ENCODE results near the gene KDM6A. TPM values are rescaled to one million over a fixed set of nuclear protein-coding genes. Genes with fewer than 3 reads are reported as not detected.
"Not testable (repeated sequence)": the region's sequence is repeated elsewhere in the genome, so short reads cannot be mapped to it uniquely, and the experiment has no call there.

The KDM6A gene
- total and polyA plus RNA-seq, 11 donors, result 4.4 to 27.8 (median 13.9) TPM

DNA sequence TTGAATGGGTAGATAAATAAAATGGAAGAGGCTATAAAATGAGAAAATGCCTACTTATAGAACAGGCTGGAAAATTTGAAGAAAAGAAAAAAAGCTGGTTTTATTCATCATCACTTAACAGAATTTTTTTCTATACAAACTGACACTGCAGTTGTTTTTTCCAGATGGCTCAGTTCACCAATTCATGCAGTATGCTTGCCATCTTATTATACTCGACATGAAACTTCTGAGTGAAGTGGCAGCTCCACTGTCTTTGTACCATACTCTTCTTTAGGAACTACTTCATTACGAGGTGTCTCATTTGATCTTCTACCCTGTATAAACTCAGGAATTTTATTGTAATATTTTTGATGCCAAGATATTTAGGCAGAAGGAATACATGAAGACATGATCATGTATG is 153.0 kb downstream of the KDM6A start:
- Histone ChIP-seq H3K36me3 (peaks cover 0 to 3% (median 0%) of the 10 kb centered on the region in 9 donors), H3K9me3 (no peaks in the 10 kb centered on the region), H3K4me3 (no peak overlapping the region), H3K4me1 (peaks cover 0 to 20% (median under 1%) of the 10 kb centered on the region in 12 donors), H3K27me3 (no peaks in the 10 kb centered on the region), H3K27ac (no peak overlapping the region)
- ATAC-seq, result no peak
- no peak for TF ChIP-seq POLR2A (IDR thresholded peaks at IDR 0.05)
- TF ChIP-seq, protein P1, sequence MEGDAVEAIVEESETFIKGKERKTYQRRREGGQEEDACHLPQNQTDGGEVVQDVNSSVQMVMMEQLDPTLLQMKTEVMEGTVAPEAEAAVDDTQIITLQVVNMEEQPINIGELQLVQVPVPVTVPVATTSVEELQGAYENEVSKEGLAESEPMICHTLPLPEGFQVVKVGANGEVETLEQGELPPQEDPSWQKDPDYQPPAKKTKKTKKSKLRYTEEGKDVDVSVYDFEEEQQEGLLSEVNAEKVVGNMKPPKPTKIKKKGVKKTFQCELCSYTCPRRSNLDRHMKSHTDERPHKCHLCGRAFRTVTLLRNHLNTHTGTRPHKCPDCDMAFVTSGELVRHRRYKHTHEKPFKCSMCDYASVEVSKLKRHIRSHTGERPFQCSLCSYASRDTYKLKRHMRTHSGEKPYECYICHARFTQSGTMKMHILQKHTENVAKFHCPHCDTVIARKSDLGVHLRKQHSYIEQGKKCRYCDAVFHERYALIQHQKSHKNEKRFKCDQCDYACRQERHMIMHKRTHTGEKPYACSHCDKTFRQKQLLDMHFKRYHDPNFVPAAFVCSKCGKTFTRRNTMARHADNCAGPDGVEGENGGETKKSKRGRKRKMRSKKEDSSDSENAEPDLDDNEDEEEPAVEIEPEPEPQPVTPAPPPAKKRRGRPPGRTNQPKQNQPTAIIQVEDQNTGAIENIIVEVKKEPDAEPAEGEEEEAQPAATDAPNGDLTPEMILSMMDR (IDR thresholded peaks at IDR 0.05), result no peak
- WGBS, 4 donors, result 78 to 84% (median 82%) methylated on average over 2 of the region's 2 CpGs
- intact Hi-C loops (cut with DNase I), result loop anchor here in 2 of 10 donors (10.0 kb wide), 2 partner anchors 61 to 141 kb away; no protein-coding TSS in a partner anchor
- DNase-seq, result no peak

DNA sequence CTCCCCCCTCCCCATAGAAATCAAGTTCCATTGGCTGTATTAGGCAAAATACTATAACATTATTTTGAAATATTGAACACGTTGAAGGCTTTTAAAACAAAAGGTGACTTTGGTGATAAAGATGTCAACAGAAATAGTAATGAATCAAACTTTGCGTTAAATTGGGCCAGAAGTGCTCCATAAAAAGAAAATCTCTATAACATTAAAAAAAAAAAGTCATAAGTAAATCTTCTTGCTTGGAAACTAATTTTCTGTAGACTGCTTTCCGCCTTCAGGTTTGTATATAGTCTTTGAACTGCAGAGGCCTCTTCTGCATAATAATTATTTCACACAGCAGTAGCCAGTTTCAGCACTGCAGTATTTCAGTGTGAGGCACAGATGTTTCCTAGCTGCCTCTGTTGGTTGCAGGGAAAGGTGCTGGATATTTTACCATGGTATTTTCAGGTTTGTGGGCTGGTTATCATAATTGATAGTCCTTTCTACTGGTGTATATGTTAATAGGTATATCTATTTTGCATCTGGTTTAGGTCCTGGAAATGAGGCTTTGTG is 158.9 kb downstream of the KDM6A start:
- ATAC-seq, result peak in 1 of 4 donors; percentile 29
- H3K9me3 ChIP-seq, result no peaks in the 10 kb centered on the region
- H3K27me3 ChIP-seq, result no peaks in the 10 kb centered on the region
- peaks cover 0 to 10% (median 0%) of the 10 kb centered on the region in 12 donors for H3K4me1 ChIP-seq
- DNase-seq, result no peak
- peaks cover 0 to 12% (median 0%) of the 10 kb centered on the region in 9 donors for H3K36me3 ChIP-seq
- TF ChIP-seq, protein P1 (IDR thresholded peaks at IDR 0.05), result no peak
- no peak for TF ChIP-seq POLR2A (IDR thresholded peaks at IDR 0.05)
- 62 to 78% (median 74%) methylated on average over 3 of the region's 3 CpGs for WGBS, 4 donors
- H3K27ac ChIP-seq, result no peak overlapping the region
- intact Hi-C loops (cut with DNase I), result no loop called here
- no peak overlapping the region for H3K4me3 ChIP-seq

DNA sequence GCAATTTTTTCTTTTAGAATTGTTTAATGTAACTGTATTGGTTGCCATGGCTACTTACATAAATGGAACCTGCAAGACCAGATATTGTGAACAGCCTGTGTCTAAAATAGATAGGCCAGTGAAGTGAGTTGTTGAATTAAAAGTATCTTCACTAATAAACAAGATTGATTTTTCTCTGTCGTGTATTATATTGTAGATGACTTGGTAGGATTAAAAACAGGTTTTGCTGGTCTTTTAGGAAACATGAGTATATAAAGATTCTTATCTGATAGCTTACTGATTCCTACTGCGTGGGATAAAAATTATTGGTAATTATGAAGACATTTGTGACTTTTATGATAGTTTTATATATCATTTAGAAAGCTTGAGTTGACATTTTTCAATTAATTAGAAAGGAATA is 162.1 kb downstream of the KDM6A start:
- Histone ChIP-seq H3K9me3 (no peaks in the 10 kb centered on the region), H3K27me3 (no peaks in the 10 kb centered on the region), H3K4me3 (no peak overlapping the region), H3K27ac (no peak overlapping the region), H3K36me3 (peaks cover 0 to 20% (median 0%) of the 10 kb centered on the region in 9 donors), H3K4me1 (peaks cover 0 to 10% (median 0%) of the 10 kb centered on the region in 12 donors)
- intact Hi-C loops (cut with DNase I), result no loop called here
- DNase-seq, result no peak
- ATAC-seq, result no peak
- no peak for TF ChIP-seq POLR2A (IDR thresholded peaks at IDR 0.05)
- TF ChIP-seq, protein P1 (IDR thresholded peaks at IDR 0.05), result no peak
- WGBS, 4 donors, result 81 to 95% (median 90%) methylated on average over 2 of the region's 2 CpGs

DNA sequence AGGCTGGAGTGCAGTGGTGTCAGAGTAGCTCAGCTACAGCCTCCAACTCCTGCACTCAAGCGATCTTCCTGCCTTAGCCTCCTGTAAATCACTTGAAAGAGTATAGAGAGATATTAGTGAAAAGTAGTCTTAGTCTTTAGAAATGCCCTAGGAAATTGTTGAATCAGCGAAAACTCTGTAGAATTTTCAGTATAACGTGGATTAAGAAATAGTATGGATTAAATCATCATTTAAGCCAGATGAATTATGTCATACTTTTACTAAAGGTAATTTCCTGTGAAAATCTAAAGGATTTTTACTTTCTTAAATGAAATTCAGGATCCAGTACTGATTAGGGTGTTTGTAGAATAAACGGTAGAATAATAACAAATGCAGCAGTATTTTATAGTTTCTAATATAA is 163.2 kb downstream of the KDM6A start:
- H3K4me1 ChIP-seq, result peaks cover 0 to 10% (median 0%) of the 10 kb centered on the region in 12 donors
- TF ChIP-seq POLR2A (IDR thresholded peaks at IDR 0.05), result no peak
- TF ChIP-seq, protein P1 (IDR thresholded peaks at IDR 0.05), result no peak
- intact Hi-C loops (cut with DNase I), result no loop called here

GRCh38 chrX:45040137-45040536 is 167.1 kb downstream of the KDM6A start:
- H3K27me3 ChIP-seq; ATAC-seq; H3K27ac ChIP-seq; intact Hi-C loops (cut with DNase I); H3K4me3 ChIP-seq; H3K9me3 ChIP-seq; H3K4me1 ChIP-seq; DNase-seq: not testable (repeated sequence)
- peaks cover 0 to 14% (median 0%) of the 10 kb centered on the region in 9 donors for H3K36me3 ChIP-seq
- 94 to 96% methylated on average over 19 to 21 of the region's 28 CpGs; no CpG with 5 or more reads in 2 of the 4 donors for WGBS, 4 donors

More for the DNA sequence above, 163.2 kb downstream of the KDM6A start:
- Histone ChIP-seq H3K27ac (no peak overlapping the region), H3K4me3 (no peak overlapping the region), H3K27me3 (no peaks in the 10 kb centered on the region), H3K36me3 (peaks cover 0 to 20% (median 0%) of the 10 kb centered on the region in 9 donors), H3K9me3 (no peaks in the 10 kb centered on the region)
- ATAC-seq (no peak), DNase-seq (no peak)
- 94 to 99% (median 96%) methylated on average over 4 of the region's 4 CpGs for WGBS, 4 donors
